RPMI8226 (cell line): ENCODE results near the gene SPINK4.

Experiments
- DNase-seq: peaks from one replicate; pipeline ENCODE4 v3.0.0-alpha.2; 2015

SPINK4 gene

GRCh38 chr9:33239921-33240320 lies at the start of gene SPINK4:
TSS of gene SPINK4 (plus strand) at chr9:33240167. CDS start at chr9:33240209, 42 bp downstream.
- DNase-seq = no peak

GRCh38 chr9:33192493-33193255 lies 47.3 kb upstream of the SPINK4 start:
- DNase-seq = no peak

- no peak for DNase-seq
Measured at GRCh38 chr9:33193818-33194217, 46.1 kb upstream of the SPINK4 start.

GRCh38 chr9:33196736-33197135 lies 43.2 kb upstream of the SPINK4 start:
- no peak for DNase-seq

- DNase-seq = no peak
Measured at GRCh38 chr9:33197279-33198152, 42.5 kb upstream of the SPINK4 start.

DNA sequence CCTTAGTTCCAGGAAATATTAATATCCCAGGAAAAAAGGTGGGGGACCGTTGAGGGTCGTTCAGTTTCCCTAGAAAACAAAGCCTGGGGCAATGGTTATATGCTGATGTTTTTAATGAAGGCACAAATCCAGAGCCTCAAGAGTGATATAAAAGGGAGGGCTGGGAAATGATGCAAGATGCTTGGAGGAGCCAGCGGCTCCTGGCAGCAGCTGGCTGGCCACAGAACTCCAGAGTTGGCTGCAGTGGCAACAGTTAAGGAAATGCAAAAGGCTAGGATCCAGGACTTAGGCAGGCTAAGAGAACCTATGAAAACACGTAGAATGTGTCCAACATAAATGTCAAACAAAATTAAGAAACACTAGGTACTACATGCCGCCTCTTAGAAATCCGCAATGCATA lies 41.8 kb upstream of the SPINK4 start:
- no peak for DNase-seq

DNA sequence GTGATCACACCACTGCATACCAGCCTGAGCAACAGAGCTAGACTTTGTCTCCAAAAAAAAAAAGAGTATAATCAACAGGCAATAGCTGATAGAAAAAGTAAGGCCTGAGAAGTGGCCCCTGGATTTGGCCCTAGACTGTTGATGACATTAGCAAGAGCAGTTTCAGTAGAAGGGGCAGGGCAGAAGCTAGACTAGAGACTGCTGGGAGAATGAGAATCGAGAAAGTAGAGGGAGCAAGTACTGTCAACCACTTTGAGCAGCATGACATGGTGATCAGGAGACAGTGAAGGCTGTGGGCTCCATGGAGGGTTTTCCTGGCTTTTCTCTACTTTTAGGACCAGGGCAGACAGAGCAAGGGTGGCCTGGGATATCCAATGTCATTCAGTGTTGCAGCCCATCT lies 37.9 kb upstream of the SPINK4 start:
- DNase-seq = no peak

DNA sequence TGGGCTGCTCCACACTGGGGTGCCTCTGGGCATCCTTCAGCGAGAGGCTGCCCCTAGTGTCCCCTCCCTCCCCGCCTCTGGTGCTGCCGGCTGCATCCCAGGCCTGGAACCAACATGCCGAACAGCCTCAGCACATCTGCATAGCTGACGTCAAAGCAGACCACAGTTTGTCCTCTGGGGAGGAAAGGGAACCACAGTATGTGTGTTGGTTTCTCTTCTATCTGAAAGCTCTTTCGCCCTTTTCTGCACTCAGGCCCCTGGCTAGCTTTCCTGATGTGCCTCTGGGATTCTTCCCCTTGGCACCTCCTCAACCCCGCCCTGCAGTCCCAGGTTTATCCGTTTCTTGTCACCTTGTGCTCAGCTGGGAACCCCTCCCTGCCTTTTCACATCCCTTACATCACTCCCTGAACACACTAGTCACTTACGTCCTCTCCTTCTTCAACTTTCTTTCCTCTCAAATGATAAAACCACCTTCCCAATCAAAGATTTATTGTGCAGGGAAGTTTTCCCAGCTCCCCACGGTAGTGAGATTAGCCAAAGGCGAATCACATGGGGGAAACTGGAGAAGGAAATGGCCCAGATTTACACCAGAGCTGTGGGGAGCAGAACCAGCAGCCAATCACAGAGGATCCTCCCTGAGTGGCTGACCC lies 37.3 kb upstream of the SPINK4 start:
- DNase-seq = peak; percentile 44

GRCh38 chr9:33209394-33209793 lies 30.6 kb upstream of the SPINK4 start:
- no peak for DNase-seq

GRCh38 chr9:33210006-33210715 lies 29.8 kb upstream of the SPINK4 start:
- DNase-seq = no peak

- no peak for DNase-seq
Measured at GRCh38 chr9:33211695-33212393, 28.1 kb upstream of the SPINK4 start.

DNA sequence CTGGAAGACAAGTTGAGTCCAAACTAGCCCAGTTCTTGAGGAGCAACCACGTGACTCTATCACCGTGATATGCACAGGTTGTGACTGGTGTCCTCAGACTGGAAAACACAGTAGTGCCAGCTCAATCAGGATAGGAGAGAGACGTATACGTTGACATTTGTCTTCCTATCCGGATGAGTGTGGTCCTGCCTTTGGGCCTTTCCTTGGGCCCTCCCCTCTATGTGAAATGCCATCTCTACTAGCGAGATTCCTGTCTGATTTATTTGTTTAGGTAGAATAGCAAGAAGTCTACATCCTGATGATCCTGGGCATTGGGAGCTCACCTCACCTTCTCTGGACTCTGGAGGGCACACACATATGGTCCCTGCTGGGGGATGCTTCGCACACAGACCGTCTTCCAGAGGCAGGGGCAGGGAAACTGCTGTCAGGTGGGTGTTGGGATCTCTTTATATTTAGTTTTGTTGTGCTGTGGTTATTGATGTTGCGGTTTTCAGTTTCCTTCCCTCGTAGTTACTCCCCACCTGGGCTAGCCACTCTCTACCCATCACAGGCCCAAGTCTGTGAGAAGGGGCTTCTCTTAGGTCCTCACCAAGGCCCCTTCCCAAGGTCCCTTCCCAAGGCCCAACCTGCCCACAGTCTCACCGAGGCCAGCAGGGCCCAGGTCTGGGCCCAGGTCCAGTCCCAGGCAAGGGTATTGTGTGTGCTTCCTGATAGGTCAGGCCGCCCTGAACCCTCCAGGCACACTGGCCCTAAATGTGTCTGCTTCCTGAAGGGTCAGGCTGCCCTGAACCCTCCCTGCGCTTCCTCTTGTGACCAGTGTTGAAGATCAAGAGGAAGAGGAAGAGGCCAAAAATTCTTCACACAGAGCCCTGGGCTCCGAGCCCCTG lies 19.0 kb upstream of the SPINK4 start:
- no peak for DNase-seq

GRCh38 chr9:33221568-33221884 lies 18.4 kb upstream of the SPINK4 start:
- no peak for DNase-seq

- no peak for DNase-seq
Measured at GRCh38 chr9:33222031-33222430, 17.9 kb upstream of the SPINK4 start.

- no peak for DNase-seq
Measured at GRCh38 chr9:33223696-33224095, 16.3 kb upstream of the SPINK4 start.

- DNase-seq = peak; percentile 68
Measured at GRCh38 chr9:33225319-33226147, 14.4 kb upstream of the SPINK4 start.

DNA sequence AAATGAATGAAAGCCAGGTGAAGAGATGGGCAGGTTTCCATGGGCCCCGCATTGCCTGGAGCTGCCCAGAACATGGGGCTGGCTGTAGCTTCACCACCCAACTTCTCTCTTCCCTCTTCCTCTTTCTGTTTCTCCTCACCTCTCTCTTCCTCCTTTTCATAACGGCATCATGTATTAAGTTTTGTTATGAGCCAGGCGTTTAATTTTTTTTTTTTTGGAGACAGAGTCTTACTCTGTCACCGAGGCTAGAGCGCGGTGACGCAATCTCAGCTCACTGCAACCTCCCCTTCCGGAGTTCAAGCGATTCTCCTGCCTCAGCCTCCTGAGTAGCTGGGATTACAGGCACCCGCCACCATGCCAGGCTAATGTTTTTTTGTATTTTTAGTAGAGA lies 13.0 kb upstream of the SPINK4 start:
- peak; percentile 14 for DNase-seq

DNA sequence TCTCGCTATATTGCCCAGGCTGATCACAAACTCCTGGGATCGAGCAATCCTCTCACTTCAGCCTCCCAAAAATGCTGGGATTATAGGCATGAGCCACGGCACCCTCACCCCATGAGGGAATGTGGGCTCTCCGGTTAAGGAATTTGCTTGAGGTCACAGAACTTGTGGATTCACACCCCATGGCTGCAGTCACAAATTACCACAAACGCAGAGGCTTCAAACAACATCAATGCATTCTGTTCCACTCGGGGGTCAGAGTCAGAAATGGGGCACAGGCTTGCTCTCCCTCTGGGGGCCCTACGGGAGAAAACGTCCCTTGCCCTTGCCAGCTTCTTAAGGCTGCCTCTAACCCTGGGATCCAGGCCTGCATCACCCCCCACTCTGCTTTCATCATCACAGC lies 12.2 kb upstream of the SPINK4 start:
- DNase-seq = no peak

- DNase-seq = no peak
Measured at GRCh38 chr9:33228606-33229005, 11.4 kb upstream of the SPINK4 start.

DNA sequence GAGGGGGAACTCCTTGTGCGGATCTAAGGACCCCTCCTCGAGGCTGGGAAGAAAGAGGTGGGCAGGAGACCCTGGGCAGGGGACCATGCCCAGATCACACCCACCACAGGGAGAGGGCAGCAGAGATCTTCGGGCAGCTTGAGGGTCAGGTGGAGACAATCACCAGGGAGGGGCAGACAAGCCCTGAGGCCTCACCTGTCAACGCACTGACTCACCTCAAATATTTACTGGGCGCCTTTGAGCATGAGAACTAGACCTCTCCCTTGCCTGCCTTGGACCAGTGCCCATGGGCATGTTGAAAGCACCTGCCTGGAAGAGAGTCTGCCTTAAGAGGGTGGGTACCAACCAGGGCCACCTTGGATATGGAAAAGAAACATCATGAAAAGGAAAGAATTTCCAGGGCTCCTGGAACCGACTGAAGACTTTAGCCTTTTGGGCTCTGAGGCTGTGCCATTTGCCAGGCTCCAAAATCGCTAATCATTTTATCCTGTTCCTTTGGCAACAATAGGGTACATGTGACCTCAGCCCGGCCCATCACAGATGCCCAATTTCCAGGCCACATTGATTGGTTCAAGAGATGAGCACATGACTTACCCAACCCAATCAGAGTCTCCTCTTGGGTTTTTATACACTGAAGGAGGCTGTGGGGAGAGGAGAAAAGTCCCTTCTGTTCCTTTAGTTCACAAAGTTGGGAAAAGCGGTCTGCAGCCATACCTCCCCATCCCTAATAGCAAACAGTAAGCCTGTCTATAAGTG lies 10.4 kb upstream of the SPINK4 start:
- DNase-seq = peak; percentile 88
